Stimulated activated effector memory CD8-positive, alpha-beta T cell treated with anti-CD3 and anti-CD28 coated beads, Interleukin-12 subunit alpha, Interleukin-12 subunit beta, amount 100 ng/mL, for 72 hours (primary cell): Measurements from ENCODE around the gene PDLIM4.
A peak's percentile ranks its signal among the peaks of the same experiment; 100 is the strongest.

ENCODE experiments used
- ATAC-seq: fragments of 150-1000 bp; cut with Tn5 transposase; 2 replicates; pipeline ENCODE4 v1.10.0; 2021
- DNase-seq, 2 donors: peaks; one replicate each; pipeline ENCODE4 v3.0.0; 2021 to 2022; ENCODE audit warnings: low spot score in 2 of 2
- H3K27ac Mint-ChIP-seq: one replicate; pipeline ENCODE4 v1.8.0; 2022; ENCODE audit warnings: mild to moderate bottlenecking, mixed read lengths
- H3K36me3 Mint-ChIP-seq: one replicate; pipeline ENCODE4 v1.8.0; 2022; ENCODE audit warnings: mild to moderate bottlenecking, mixed read lengths
- H3K4me1 Mint-ChIP-seq: one replicate; pipeline ENCODE4 v1.8.0; 2022; ENCODE audit warnings: mixed read lengths
- H3K4me3 Mint-ChIP-seq: one replicate; pipeline ENCODE4 v1.8.0; 2022; ENCODE audit warnings: mild to moderate bottlenecking, mixed read lengths
- H3K9me3 Mint-ChIP-seq: one replicate; pipeline ENCODE4 v1.8.0; 2022; ENCODE audit warnings: mixed read lengths

The PDLIM4 gene

GRCh38 chr5:132266031-132266835 is 8.7 kb downstream of the PDLIM4 start:
- H3K9me3 Mint-ChIP-seq = no peaks in the 10 kb centered on the region
- H3K36me3 Mint-ChIP-seq = no peaks in the 10 kb centered on the region
- peaks cover 43% of the 10 kb centered on the region for H3K4me1 Mint-ChIP-seq
- no peak overlapping the region for H3K4me3 Mint-ChIP-seq
- peak in 1 of 2 donors; percentile 38 for DNase-seq
- no peak for ATAC-seq
- H3K27ac Mint-ChIP-seq = peak overlapping the region; percentile 20

- peaks cover 42% of the 10 kb centered on the region for H3K4me1 Mint-ChIP-seq
Measured at GRCh38 chr5:132266836-132267160, 9.3 kb downstream of the PDLIM4 start.

GRCh38 chr5:132267166-132267739 is 9.8 kb downstream of the PDLIM4 start:
- H3K9me3 Mint-ChIP-seq = no peaks in the 10 kb centered on the region
- H3K27ac Mint-ChIP-seq = peak overlapping the region; percentile 13
- H3K4me1 Mint-ChIP-seq = peaks cover 41% of the 10 kb centered on the region
- no peak overlapping the region for H3K4me3 Mint-ChIP-seq
- DNase-seq (no peak), ATAC-seq (no peak)
- H3K36me3 Mint-ChIP-seq = no peaks in the 10 kb centered on the region

More at GRCh38 chr5:132266836-132267160, 9.3 kb downstream of the PDLIM4 start:
- H3K27ac Mint-ChIP-seq = peak overlapping the region; percentile 20
- H3K9me3 Mint-ChIP-seq = no peaks in the 10 kb centered on the region
- H3K4me3 Mint-ChIP-seq = no peak overlapping the region
- DNase-seq = no peak
- no peaks in the 10 kb centered on the region for H3K36me3 Mint-ChIP-seq
- no peak for ATAC-seq

DNA sequence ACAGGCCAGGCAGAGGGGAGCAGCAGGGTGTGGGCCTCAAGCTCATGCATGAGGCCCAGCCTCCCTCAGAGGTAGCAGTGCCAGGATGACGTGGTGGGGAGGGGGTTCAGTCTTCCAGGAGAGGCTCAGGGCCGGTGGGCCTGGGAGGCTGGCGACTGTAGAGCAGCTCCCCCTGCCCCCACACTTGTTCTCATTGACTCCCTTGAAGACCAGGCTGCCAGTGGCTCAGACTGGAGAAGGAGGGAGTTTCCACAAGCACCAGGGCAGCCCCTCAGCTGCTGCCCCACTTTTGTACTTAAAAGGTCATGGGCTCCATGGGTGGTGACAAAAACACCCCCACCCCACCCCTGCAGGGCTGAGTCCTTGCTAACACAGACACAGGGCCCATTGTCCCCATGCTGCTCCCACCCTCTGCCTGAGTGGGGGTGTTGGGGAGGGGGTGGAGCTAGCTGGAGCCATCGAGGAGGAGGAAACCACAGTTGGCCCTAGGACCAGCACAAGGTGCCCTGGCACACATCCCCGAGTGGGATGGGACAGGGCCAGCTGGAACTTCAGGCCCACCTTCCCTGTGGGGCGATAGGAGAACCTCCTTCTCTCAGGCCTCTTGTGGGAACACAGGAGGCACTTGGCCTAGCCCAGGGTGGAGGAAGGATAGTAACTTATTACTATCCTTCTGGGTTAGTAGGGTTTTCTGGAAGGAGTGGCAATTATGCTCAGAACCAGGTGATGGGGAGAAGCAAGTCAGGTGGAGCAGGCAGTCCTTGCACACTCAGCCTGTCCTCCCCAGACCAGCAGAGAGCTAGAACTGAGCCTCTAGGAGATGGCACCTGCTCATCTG is 10.7 kb downstream of the PDLIM4 start:
- Mint-ChIP-seq H3K27ac (peak overlapping the region; percentile 13), H3K4me3 (no peak overlapping the region), H3K4me1 (peaks cover 48% of the 10 kb centered on the region), H3K9me3 (no peaks in the 10 kb centered on the region), H3K36me3 (no peaks in the 10 kb centered on the region)
- ATAC-seq (no peak), DNase-seq (no peak)

DNA sequence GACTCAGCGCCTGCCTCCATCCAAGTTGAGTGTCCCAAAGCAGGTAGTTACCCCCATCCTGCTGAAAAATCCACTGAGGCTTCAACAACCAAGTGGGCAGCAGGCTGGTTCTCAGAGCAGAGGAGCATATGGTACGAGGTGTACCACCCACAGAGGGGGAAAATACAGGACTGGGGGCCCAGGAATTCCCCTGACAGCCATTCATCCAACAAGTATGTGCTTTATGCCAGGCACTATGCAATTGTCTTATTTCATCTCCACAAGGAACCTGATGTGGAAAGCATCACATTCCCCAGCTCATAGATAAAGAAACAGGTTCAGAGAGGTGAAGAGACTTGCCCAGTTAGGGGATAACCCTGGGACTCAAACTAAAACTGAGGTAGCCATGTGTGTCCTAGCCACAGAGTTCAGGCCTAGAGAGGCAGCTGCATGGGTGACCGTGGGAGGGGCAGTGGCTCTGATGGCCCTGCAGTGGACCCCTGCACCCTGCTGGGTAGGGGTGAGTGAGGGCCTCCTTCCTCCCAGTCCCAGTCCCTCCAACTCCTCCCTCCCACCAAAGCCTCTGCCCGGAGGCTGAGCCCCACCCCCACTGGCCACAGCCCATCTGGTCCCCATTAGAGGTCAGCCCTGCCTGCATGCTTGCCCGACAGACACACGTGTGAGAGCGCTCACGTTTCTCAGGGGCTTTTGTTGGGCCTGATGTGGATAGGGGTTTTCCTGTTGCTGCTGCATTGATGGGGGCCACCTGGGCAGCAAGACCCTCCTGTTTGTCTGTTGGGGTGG is 11.5 kb downstream of the PDLIM4 start:
- Mint-ChIP-seq H3K4me1 (peaks cover 40% of the 10 kb centered on the region), H3K36me3 (no peaks in the 10 kb centered on the region), H3K9me3 (no peaks in the 10 kb centered on the region), H3K4me3 (no peak overlapping the region), H3K27ac (no peak overlapping the region)
- DNase-seq (no peak), ATAC-seq (peak; percentile 14)

DNA sequence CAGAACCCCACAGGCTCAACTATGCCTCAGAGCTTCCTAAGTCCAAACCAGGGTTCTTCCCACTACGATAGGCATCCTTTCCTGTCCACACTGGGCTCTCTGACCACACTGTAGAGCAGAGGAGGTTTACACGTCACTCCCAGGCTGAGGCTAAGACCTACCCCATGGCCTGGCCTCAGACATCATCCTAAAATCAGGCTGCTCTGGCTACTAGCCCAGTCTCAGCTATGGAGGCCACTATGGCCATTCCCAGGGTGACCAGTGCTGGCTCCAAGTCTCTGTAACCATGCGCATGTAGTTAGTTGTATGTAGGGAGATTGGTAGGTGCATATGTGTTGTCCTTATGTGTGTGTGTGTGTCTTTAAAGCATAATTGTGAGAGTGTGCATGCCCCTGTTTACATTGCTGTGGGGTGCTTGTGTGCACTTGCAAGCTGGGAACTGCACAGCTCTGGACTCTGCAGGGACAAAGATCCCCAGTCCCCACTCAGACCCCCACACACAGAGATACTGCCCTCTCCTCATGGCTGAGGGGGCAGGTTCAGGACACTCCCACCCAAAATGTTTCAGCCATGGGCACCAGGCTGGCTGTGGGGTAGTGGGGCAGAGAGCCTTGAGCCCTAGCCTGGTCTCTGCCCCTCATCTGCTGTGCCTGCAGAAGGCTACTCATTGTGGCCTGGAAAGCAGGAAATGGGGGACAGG is 12.3 kb downstream of the PDLIM4 start:
- no peak overlapping the region for H3K4me3 Mint-ChIP-seq
- no peak for DNase-seq
- H3K9me3 Mint-ChIP-seq = no peaks in the 10 kb centered on the region
- no peak overlapping the region for H3K27ac Mint-ChIP-seq
- ATAC-seq = peak; percentile 1
- H3K36me3 Mint-ChIP-seq = no peaks in the 10 kb centered on the region
- peaks cover 32% of the 10 kb centered on the region for H3K4me1 Mint-ChIP-seq

DNA sequence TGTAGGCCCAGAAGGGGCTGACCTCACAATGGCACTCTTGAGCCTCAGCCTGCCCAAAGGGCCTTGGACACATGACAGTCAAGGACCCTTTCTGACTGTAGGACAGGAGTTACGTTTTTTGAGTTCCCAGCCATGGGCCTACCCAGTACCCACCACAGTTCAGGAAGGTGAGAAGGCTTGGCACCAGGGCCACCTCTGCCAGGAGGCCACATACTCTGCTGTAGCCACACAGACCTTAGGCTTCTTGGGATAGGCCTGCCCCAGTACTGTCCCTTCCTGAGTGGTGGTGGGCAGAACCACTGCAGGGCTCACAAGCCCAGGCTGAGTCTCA is 12.8 kb downstream of the PDLIM4 start:
- H3K4me1 Mint-ChIP-seq = peaks cover 26% of the 10 kb centered on the region
- H3K4me3 Mint-ChIP-seq = no peak overlapping the region
- ATAC-seq (peak; percentile 2), DNase-seq (no peak)
- H3K36me3 Mint-ChIP-seq = no peaks in the 10 kb centered on the region
- peak overlapping the region; percentile 29 for H3K27ac Mint-ChIP-seq
- no peaks in the 10 kb centered on the region for H3K9me3 Mint-ChIP-seq

- no peak for ATAC-seq
- Mint-ChIP-seq H3K27ac (peak overlapping the region; percentile 29), H3K4me1 (peaks cover 24% of the 10 kb centered on the region), H3K4me3 (no peak overlapping the region), H3K36me3 (no peaks in the 10 kb centered on the region), H3K9me3 (no peaks in the 10 kb centered on the region)
- no peak for DNase-seq
Measured at GRCh38 chr5:132270706-132271105, 13.2 kb downstream of the PDLIM4 start.

DNA sequence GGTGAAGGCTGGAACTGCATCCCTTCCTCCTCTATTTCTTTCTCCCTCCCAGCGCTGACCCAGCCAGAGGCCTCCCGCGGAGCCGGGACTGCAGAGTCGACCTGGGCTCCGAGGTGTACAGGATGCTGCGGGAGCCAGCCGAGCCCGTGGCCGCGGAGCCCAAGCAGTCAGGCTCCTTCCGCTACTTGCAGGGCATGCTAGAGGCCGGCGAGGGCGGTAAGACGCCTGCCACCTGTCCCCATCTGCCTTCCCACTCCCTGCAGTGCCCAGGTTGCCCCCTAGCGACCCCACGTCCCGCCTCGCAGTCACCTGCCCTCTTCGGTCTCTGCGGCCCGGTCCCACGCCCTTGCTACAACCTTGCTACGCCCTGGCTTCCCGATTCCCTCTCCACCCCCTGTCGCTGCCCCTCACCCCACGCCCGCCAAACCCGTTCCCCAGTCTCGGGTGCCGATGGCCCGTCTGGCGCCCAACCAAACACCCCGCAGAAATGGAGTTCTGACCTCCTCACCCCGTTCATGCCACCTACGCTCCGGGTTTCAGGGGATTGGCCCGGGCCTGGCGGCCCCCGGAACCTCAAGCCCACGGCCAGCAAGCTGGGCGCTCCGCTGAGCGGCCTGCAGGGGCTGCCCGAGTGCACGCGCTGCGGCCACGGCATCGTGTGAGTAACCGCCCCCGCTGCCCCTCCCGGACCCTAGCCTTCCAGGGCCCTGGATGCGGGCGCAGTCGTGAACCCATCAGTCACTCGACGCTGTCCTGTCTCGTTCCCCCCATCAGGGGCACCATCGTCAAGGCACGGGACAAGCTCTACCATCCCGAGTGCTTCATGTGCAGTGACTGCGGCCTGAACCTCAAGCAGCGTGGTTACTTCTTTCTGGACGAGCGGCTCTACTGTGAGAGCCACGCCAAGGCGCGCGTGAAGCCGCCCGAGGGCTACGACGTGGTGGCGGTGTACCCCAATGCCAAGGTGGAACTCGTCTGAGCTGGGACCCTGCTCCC is 14.1 kb downstream of the PDLIM4 start:
- Mint-ChIP-seq H3K36me3 (no peaks in the 10 kb centered on the region), H3K9me3 (no peaks in the 10 kb centered on the region), H3K27ac (peak overlapping the region; percentile 29), H3K4me1 (peaks cover 24% of the 10 kb centered on the region), H3K4me3 (peak overlapping the region; percentile 44)
- DNase-seq = no peak
- ATAC-seq = peak; percentile 11

GRCh38 chr5:132272311-132273210 is 15.1 kb downstream of the PDLIM4 start:
- H3K27ac Mint-ChIP-seq = no peak overlapping the region
- no peaks in the 10 kb centered on the region for H3K9me3 Mint-ChIP-seq
- peaks cover 19% of the 10 kb centered on the region for H3K4me1 Mint-ChIP-seq
- peak overlapping the region; percentile 44 for H3K4me3 Mint-ChIP-seq
- peak; percentile 58 to 87 for DNase-seq
- no peak for ATAC-seq
- H3K36me3 Mint-ChIP-seq = no peaks in the 10 kb centered on the region

- no peak overlapping the region for H3K27ac Mint-ChIP-seq
- peaks cover 18% of the 10 kb centered on the region for H3K4me1 Mint-ChIP-seq
- no peaks in the 10 kb centered on the region for H3K9me3 Mint-ChIP-seq
- no peak overlapping the region for H3K4me3 Mint-ChIP-seq
- H3K36me3 Mint-ChIP-seq = no peaks in the 10 kb centered on the region
- ATAC-seq = no peak
- DNase-seq = no peak
Measured at GRCh38 chr5:132273631-132274030, 16.1 kb downstream of the PDLIM4 start.

- H3K9me3 Mint-ChIP-seq = no peaks in the 10 kb centered on the region
- H3K4me1 Mint-ChIP-seq = peaks cover 18% of the 10 kb centered on the region
- no peak for ATAC-seq
- H3K4me3 Mint-ChIP-seq = no peak overlapping the region
- DNase-seq = no peak
- no peaks in the 10 kb centered on the region for H3K36me3 Mint-ChIP-seq
- H3K27ac Mint-ChIP-seq = no peak overlapping the region
Measured at GRCh38 chr5:132274050-132274792, 16.7 kb downstream of the PDLIM4 start.
